ENCODE results near the gene KDM4B.
"Not testable (repeated sequence)": the region's sequence is repeated elsewhere in the genome, so short reads cannot be mapped to it uniquely, and the experiment has no call there.

KDM4B gene

DNA sequence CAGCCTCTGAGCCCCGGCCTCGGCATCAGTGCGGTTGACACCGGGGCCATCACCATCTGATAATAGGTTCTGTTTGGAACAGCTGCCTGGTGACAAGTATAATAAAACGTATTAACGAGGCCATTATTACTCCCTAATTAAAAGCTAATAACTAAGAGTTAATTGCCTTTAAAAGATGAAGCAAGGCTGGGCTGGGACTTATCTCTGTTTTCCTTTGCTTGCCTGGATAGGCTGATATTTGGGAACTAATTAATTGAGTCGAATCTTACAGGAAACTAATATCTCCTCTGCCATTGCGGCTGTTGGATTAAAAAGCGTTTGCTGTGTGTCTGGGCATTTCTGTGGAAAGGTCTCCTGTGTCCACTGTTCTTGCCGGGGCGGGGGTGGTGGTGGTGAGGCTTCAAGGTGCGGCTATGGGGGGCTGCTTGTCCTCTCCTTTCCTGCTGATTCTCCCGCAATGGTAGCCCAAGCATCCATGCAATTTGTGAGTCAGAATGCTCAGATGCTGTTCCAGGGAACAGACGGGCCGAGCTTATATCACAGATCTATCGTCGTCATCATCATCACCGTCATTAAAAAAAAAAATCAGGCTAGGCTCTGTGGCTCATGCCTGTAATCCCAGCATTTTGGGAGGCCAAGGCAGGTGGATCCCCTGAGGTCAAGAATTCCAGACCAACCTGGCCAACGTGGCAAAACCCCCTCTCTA lies 209.0 kb downstream of the KDM4B start:
- no peak for DNase-seq (ENCODE audit: low read depth)

DNA sequence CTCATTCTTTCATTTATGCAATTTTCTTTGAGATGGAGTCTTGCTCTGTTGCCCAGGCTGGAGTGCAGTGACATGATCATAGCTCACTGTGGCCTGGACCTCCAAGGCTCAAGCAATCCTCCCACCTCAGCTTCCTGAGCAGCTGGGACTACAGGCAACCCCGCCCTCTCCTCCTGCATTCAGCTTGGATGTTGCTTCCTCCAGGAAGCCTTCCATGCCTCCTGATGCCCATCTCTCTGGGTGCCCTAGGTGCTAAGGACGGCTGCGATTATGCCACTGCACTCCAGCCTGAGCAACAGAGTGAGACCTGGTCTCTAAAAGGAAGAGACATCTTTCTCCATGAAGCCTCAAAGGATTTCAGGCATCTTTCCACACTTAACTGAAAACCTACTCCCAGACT lies 209.9 kb downstream of the KDM4B start:
- DNase-seq (ENCODE audit: low read depth) = no peak

DNA sequence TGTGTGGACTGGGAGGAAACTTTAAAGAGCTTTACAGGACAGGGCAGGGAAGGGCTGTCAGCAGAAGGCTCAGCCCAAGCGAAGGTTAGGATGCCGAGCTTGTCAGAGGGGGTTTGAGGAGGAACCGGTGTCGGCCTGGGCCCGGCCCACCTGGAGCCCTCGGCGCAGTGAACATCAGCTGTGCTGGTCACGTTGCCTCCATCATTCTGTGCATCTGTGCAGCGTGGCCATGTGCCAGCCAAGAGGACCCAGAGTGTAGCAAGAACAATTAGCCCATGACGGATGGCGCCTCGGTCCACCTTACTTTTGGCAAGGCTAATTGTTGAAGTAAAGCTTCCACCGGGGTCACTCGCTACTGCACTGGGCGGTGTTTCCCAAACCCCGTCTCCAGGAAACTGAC lies 210.3 kb downstream of the KDM4B start:
- no peak for DNase-seq (ENCODE audit: low read depth)

DNA sequence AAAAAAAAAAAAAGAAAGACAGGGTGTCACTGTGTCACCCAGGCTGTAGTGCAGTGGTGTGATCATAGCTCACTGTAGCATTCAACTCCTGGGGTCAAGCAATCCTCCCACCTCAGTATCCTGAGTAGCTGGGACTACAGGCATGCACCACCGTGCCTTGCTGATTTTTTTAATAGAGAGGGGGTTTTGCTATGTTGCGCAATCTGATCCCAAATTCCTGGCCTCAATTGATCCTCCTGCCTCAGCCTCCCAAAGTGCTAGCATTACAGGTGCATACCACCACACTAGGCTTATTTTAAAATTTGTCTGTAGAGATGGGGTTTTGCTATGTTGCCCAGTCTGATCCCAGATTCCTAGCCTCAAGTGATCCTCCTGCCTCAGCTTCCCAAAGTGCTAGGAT lies 212.4 kb downstream of the KDM4B start:
- no peak for DNase-seq (ENCODE audit: low read depth)

DNA sequence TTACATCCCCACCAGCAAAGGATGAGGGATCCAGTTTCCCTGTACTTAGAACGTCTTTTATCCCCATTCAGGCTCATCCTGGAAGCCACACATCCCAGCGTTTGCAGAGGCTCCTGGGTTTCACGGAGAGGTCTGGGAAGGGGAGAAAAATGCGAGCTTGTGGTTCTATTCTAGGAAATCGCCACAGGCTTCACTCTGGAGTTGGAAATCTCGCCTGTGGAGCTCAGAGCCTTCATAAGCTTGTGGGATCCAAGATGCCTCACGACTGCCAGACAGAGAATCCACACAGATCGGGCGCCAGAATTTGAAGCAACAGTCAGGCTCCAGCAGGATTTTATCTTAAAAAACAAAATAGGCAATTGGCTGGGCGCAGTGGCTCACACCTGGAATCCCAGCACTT lies 213.8 kb downstream of the KDM4B start:
- no peak for DNase-seq (ENCODE audit: low read depth)

DNA sequence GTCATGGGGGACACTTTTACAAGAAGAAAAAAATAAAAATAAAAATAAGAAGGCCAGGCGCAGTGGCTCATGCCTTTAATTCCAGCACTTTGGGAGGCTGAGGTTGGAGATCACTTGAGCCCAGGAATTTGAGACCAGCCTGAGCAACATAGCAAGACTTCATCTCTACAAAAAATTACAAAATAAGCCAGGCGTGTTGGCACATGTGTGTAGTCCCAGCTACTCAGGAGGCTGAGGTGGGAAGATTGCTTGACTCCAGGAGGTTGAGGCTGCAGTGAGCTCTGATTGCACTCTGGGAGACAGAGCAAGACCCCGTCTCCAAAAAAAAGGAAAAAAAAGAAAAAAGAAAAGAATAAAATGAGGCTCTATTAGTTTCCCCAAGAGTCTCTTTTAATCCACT lies 214.7 kb downstream of the KDM4B start:
- DNase-seq (ENCODE audit: low read depth) = no peak

DNA sequence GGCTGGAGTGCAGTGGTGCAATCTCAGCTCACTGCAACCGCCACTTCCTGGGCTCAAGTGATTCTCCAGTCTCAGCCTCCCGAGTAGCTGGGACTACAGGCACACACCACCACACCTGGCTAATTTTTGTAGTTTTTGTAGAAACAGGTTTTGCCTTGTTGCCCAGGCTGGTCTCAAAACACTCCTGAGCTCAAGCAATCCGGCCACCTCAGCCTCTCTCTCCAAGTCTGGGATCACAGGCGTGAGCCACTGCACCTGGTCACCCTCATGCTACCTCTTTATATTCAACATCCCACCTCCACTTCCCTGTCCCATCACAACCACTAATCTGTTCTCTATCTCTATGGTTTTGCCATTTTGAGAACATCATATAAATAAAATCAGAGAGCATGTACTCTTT lies 216.0 kb downstream of the KDM4B start:
- no peak for DNase-seq (ENCODE audit: low read depth)

DNA sequence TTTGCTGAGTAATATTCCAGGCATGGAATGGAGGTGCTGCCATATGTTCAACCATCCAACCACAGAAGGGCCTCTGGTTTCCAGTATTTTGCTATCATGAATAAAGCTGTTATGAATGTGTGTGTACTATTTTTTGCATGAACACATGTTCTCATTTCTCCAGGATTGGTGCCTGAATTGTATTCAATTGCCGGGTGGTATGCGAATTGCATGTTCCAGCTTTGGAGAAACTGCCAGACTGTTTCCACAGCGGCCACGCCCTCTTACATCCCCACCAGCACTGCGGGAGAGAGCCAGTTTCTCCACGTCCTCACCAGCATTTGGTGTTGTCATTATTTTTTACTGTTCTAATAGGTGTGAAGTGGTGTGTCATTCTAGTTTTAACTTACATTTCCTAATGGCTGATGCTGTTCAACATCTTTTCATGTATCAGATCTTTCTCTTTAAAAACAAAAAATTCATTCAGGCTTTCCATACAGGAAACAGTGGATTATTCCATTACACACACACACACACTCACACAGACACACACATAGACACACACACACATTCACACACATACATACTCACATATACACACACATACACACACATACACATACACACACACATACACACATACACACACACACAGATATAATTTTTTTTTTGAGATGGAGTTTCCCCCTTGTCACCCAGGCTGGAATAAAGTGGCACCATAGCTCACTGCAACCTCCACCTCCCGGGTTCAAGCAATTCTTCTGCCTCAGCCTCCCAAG lies 217.6 kb downstream of the KDM4B start:
- peak; percentile 83 for DNase-seq (ENCODE audit: low read depth)

DNA sequence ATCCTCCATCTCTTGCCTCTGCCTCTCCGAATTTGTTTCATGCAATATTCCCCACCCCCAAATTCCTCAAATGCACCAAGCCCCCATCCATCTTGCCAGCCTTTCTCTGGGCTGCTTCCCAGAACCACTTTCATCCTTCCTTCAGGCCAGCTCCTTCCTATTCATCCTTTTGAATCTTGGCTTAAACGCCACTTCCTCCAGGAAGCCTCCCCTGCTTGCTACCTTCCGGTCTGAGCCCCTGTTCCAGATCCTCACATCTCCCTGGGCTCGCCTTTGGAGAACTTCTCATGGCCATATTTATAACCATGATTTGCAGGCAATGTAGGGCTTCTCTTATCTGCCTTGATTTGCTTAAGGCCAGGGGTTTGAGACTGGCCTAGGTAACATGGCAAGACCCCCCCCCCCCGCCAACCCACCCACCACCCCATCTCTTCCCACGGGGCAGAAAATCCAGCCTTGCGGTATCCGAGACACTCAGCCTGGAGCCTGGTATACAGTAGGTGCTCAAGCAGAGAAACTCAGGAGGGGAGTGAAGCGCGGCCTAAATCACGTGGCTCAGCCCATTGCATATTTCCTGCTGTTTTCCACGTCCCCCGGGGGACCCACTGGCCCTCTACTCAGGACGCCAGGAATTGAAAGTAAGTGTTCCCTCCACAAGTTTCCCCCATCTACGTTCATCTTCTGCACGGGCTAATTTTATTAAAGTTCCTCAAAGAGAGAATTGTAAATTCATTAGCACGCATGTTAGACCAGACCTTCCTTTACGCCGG lies 219.8 kb downstream of the KDM4B start:
- DNase-seq (ENCODE audit: low read depth) = no peak

DNA sequence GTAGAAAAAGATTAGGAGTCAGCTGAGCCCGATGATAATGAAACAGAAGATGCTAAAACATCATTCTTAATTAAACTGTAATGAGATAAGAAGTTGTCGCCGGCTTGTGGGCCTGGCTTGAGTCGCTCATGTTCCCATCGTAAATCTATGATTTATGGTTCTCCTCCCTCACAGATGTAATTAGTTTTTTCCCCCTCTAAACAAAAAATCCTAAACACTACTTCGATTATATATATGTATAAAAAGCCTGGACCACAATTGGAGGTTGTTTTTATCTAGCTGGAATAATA lies 220.3 kb downstream of the KDM4B start:
- DNase-seq (ENCODE audit: low read depth) = no peak

DNA sequence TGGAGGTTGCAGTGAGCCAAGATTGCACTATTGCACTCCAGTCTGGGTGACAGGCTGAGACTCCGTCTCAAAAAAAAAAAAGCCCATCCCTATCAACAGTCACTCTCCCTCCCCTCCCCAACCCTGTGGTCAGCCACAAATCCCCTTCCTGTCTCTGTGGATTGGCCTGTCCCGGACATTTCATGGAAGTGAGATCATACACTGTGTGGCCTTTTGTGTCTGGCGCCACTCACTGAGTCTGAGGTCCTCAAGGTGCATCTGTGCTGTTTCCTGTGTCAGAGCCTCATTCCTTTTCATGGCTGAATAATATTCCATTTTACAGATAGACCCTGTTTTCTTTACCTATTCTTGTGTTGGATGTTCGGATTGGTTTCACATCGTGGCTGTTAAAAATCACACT lies 222.2 kb downstream of the KDM4B start:
- DNase-seq (ENCODE audit: low read depth) = peak; percentile 61

DNA sequence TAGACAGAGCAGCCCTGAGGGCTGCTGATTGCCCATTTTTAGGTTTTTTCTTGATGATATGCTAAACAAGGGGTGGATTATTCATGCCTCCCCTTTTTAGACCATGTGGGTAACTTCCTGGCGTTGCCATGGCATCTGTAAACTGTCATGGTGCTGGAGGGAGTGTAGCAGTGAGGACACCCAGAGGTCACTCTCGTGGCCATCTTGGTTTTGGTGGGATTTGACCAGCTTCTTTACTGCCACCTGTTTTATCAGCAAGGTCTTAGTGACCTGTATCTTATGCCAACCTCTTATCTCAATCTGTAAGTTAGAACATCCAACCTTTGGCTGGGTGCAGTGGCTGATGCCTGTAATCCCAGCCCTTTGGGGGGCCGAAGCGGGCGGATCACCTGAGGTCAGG lies 223.7 kb downstream of the KDM4B start:
- DNase-seq (ENCODE audit: low read depth) = peak; percentile 29

DNA sequence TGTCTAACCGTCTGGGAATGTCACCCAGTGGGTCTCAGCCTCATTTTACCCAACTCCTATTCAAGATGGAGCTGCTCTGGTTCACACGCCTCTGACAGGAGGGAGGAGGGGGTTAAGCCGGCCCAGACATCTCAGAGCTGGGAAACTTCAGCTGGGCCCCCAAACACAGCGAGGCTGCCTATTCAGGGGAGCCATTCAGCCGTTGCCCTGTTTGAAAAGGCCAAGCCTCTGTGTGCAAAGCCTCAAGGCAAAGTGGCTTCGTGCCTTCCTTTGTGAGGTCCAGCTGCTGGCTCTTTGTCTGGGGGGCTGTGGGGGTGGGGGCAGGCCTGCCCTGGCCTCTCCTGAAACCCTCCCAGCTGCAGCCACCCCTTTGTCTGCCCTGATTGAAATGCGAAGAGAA lies 224.3 kb downstream of the KDM4B start:
- DNase-seq (ENCODE audit: low read depth) = no peak

DNA sequence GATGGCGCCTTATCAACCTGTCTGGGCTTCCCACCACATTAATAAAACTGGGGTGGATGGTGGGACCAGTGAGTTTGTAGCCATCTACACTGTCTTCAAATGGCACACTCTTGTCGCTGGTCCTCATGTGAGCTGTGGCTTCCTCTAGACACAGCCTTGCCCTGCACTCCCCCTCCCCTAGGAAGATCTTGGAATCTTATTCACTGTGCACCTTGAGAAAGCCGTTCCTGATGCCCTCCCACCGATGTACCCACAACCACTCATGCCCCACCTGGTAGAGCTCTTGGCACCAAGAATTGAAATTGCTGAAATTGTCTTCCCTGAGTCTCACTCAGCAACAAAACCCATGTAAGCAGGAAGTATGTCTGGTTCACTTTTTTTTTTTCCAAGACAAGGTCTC lies 225.7 kb downstream of the KDM4B start:
- DNase-seq (ENCODE audit: low read depth) = no peak

DNA sequence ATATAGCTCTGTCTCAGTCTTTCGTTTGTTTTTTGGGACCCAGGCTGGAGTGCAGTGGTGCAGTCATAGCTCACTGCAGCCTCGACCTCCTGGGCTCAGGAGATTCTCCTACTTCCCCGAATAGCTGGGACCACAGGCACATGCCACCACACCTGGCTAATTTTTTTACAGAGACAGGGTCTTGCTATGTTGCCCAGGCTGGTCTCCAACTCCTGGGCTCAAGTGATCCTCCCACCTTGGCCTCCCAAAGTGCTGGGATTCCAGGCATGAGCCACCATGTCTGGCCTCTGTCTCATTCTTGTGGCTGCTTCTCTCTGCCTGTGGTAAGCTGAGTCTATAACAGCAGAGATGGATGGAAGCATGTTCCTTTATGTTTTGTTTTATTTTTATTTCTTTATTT lies 226.7 kb downstream of the KDM4B start:
- not testable (repeated sequence) for DNase-seq (ENCODE audit: low read depth)

DNA sequence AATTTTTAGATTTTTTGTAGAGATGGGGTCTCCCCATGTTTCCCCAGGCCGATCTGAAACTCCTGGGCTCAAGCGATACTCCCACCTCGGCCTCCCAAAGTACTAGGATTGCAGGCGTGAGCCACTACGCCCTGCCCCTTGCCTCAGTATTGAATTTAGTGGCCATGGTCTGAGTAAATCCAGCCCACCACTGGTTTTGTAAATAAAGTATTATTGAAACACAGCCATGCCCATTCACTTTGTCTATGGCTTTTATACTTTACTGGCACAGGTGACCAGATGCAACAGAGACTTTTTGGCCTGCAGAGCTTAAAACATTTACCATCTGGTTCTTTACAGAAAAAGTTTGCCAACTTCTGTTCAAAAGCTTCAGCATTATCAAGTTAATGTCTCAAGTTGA lies 227.9 kb downstream of the KDM4B start:
- no peak for DNase-seq (ENCODE audit: low read depth)

DNA sequence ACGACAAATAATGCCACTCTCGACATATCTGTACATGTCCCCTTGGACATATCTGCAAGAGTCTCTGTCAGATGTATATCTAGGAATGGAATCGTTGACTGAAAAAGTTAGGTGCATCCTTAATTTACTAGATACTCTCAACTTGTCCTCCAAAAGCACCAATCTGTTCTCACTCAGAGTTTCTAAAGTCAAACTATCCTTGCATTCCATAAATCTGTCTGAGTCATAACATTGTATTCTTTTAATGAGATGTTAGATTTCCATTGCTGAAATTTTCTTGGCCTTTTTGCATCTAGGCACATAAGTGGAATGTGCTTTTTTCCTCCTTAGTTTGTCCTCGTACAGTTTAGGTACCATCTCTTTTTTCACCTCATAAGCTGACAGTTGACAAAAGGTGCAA lies 231.9 kb downstream of the KDM4B start:
- peak; percentile 18 for DNase-seq (ENCODE audit: low read depth)

DNA sequence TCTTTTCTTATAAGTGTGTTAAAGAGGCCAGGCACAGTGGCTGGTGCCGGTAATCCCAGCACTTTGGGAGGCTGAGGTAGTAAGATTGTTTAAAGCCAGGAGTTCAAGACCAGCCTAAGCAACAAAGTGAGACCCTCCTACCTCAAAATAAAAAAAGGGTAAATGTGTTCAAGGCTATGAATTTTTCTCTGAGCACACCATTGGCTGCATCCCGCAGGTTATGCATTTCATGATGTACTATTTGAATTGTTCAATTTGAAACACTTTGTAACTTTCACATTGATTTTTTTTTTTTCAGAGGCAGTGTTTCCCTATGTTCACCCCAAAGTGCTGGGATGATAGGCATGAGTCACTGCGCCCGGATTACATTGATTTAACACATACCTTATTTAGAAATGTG lies 233.6 kb downstream of the KDM4B start:
- DNase-seq (ENCODE audit: low read depth) = no peak

Measured in EH (cell line).